Fibroblast of lung (primary cell): ENCODE results near the gene CXCR3. TPM values are rescaled to one million over a fixed set of nuclear protein-coding genes. Genes with fewer than 3 reads are reported as not detected.

Experiments used
- DNase-seq, 2 donors: peaks; one replicate each; pipeline versions ENCODE4 v3.0.0 to v3.0.0-alpha.2; 2010; ENCODE audit warnings: low read depth in 2 of 2
- H2AFZ ChIP-seq: 2 replicates; pipeline ENCODE4 v1.5.1; 2012; ENCODE audit warnings: low read length, control low read depth, inconsistent platforms
- H3K27ac ChIP-seq: 2 replicates; pipeline ENCODE4 v1.5.1; 2011; ENCODE audit warnings: low read length, control low read depth; ENCODE audit not compliant: insufficient read depth
- H3K27me3 ChIP-seq: 2 replicates; pipeline ENCODE4 v1.5.1; 2011; ENCODE audit warnings: mild to moderate bottlenecking, low read length; ENCODE audit not compliant: control insufficient read depth, insufficient read depth
- H3K36me3 ChIP-seq: 2 replicates; pipeline ENCODE4 v1.5.1; 2011; ENCODE audit warnings: low read length; ENCODE audit not compliant: control insufficient read depth, insufficient read depth
- H3K4me1 ChIP-seq: 2 replicates; pipeline ENCODE4 v1.5.1; 2011; ENCODE audit warnings: low read length; ENCODE audit not compliant: control insufficient read depth, insufficient read depth; ENCODE audit errors: extremely low read depth
- H3K4me2 ChIP-seq: 2 replicates; pipeline ENCODE4 v1.5.1; 2011; ENCODE audit warnings: low read length, control low read depth; ENCODE audit not compliant: insufficient read depth; ENCODE audit errors: extremely low read depth
- H3K4me3 ChIP-seq, 4 experiments: fragments of 200-600 bp in 1 of 4; sonication (generic) in 1 of 4; replicated peaks in 1 of 4; 2 replicates each; pipeline ENCODE4 v1.5.1; 2011 to 2016; ENCODE audit warnings: low read length in 4 of 4, low read depth in 3 of 4, mild to moderate bottlenecking in 3 of 4, control low read depth in 2 of 4, inconsistent platforms in 1 of 4, mixed read lengths in 1 of 4; ENCODE audit not compliant: insufficient read depth in 1 of 4; ENCODE audit errors: control extremely low read depth in 1 of 4
- H3K79me2 ChIP-seq: 2 replicates; pipeline ENCODE4 v1.5.1; 2012; ENCODE audit warnings: mild to moderate bottlenecking, low read length, inconsistent platforms; ENCODE audit not compliant: control insufficient read depth, insufficient read depth
- H3K9ac ChIP-seq: 2 replicates; pipeline ENCODE4 v1.5.1; 2011; ENCODE audit warnings: mild to moderate bottlenecking, low read length, control low read depth; ENCODE audit not compliant: insufficient read depth
- H3K9me3 ChIP-seq: 2 replicates; pipeline ENCODE4 v1.5.1; 2012; ENCODE audit warnings: low read depth, low read length; ENCODE audit not compliant: control insufficient read depth, insufficient read depth
- H4K20me1 ChIP-seq: 2 replicates; pipeline ENCODE4 v1.5.1; 2011; ENCODE audit warnings: low read length; ENCODE audit not compliant: control insufficient read depth, insufficient read depth; ENCODE audit errors: extremely low read depth
- EZH2 ChIP-seq: IDR thresholded peaks from 2 replicates; pipeline ENCODE4 v1.5.1; 2012; ENCODE audit warnings: low read length, control low read depth, mild to moderate bottlenecking; ENCODE audit errors: missing control alignments
- polyA plus RNA-seq, 2 donors: library from polyadenylated mRNA; depleted of rRNA in 1 of 2; stranded (reverse) in 1 of 2; unstranded in 1 of 2; fragments of >200 nt; gene quantifications; 2 replicates each; pipeline ENCODE4 v1.2.1, GENCODE V29; 2011 to 2012; ENCODE audit warnings: missing spikeins in 1 of 2
- total RNA-seq: library from RNA; depleted of rRNA; stranded (reverse); fragments of >200 nt; gene quantifications from 2 replicates; pipeline ENCODE4 v1.2.1, GENCODE V29; 2014
- TF ChIP-seq, protein P1 (sequence below), 2 donors: IDR thresholded peaks in 1 of 2; conservative IDR thresholded peaks in 1 of 2; 1 replicate in 1 of 2; 2 replicates in 1 of 2; pipeline ENCODE4 v1.5.1; 2011 to 2012; ENCODE audit warnings: low read length in 2 of 2, control low read depth in 1 of 2, inconsistent platforms in 1 of 2, low read depth in 1 of 2, mild to moderate bottlenecking in 1 of 2

Gene CXCR3
- total and polyA plus RNA-seq, 2 donors (not counting 1 experiment from before 2014, with no cell fraction given): not detected

DNA sequence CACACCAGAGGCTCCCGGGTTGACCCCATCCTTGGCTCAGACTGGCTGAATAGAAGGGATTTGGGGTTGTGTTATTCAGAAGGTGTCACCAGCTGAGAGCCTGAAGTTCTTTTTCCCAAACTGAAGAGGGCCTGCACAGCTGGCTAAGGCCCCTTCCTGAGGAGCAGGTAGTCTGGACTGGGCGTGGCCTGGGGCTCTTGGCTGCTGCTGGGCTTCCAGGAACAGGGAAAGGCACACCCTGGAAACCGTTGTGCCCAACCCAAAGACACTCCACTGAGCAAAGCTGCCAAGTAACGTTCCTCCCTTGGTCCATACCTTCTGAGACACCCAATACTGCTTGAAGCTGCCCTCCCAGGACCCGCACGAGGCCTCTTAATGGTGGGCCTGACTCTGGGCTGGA, 8.3 kb upstream of the CXCR3 start:
- Histone ChIP-seq H3K27me3 (no peaks in the 10 kb centered on the region), H3K9me3 (no peaks in the 10 kb centered on the region), H3K79me2 (no peaks in the 10 kb centered on the region), H3K36me3 (no peaks in the 10 kb centered on the region), H3K9ac (no peak overlapping the region), H3K4me3 (no peak overlapping the region), H4K20me1 (no peaks in the 10 kb centered on the region), H2AFZ (no peak overlapping the region), H3K27ac (no peak overlapping the region), H3K4me2 (no peak overlapping the region), H3K4me1 (peaks cover 3% of the 10 kb centered on the region)
- no peak for DNase-seq
- TF ChIP-seq EZH2: no peak
- TF ChIP-seq, protein P1, sequence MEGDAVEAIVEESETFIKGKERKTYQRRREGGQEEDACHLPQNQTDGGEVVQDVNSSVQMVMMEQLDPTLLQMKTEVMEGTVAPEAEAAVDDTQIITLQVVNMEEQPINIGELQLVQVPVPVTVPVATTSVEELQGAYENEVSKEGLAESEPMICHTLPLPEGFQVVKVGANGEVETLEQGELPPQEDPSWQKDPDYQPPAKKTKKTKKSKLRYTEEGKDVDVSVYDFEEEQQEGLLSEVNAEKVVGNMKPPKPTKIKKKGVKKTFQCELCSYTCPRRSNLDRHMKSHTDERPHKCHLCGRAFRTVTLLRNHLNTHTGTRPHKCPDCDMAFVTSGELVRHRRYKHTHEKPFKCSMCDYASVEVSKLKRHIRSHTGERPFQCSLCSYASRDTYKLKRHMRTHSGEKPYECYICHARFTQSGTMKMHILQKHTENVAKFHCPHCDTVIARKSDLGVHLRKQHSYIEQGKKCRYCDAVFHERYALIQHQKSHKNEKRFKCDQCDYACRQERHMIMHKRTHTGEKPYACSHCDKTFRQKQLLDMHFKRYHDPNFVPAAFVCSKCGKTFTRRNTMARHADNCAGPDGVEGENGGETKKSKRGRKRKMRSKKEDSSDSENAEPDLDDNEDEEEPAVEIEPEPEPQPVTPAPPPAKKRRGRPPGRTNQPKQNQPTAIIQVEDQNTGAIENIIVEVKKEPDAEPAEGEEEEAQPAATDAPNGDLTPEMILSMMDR (conservative IDR thresholded peaks at IDR 0.05 in 1 of 2, IDR thresholded peaks at IDR 0.05 in 1 of 2; ENCODE audit: low read depth in 1 of 2, low read length in 2 of 2): no peak

- H3K4me1 ChIP-seq: peaks cover 3% of the 10 kb centered on the region
- H3K36me3 ChIP-seq: no peaks in the 10 kb centered on the region
- H3K9ac ChIP-seq: no peak overlapping the region
- no peaks in the 10 kb centered on the region for H4K20me1 ChIP-seq
- no peak overlapping the region for H2AFZ ChIP-seq
- DNase-seq: no peak
- no peaks in the 10 kb centered on the region for H3K27me3 ChIP-seq
- no peak for TF ChIP-seq EZH2
- TF ChIP-seq, protein P1 (conservative IDR thresholded peaks at IDR 0.05 in 1 of 2, IDR thresholded peaks at IDR 0.05 in 1 of 2; ENCODE audit: low read depth in 1 of 2, low read length in 2 of 2): no peak
- H3K4me3 ChIP-seq: no peak overlapping the region
- H3K27ac ChIP-seq: no peak overlapping the region
- no peak overlapping the region for H3K4me2 ChIP-seq
- H3K79me2 ChIP-seq: no peaks in the 10 kb centered on the region
- no peaks in the 10 kb centered on the region for H3K9me3 ChIP-seq
These were observed 7.2 kb upstream of the CXCR3 start for GRCh38 chrX:71625471-71625870.

DNA sequence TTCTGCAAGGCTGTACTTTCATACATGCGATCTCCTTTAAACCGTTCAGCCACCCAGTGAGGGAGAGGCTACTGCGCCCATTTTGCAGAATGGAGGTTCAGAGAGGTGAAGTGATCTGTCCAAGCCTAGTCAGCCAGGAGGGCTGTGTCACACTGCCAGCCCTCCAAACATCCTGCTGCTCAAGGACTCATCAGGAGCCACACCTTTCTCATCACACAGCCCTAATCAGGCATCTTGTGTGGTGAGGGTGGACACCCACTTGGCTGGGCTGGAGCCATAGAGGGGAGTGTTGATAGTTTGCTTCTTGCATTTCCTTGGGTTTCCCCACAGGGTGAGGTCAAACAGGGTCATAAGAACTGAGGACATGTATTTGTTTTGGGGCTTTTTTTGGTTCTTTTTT, 5.4 kb upstream of the CXCR3 start:
- Histone ChIP-seq H3K4me2 (no peak overlapping the region), H3K36me3 (no peaks in the 10 kb centered on the region), H2AFZ (no peak overlapping the region), H3K79me2 (no peaks in the 10 kb centered on the region), H3K9ac (no peak overlapping the region), H3K4me1 (peaks cover 3% of the 10 kb centered on the region), H3K9me3 (no peaks in the 10 kb centered on the region), H3K27me3 (no peaks in the 10 kb centered on the region), H4K20me1 (no peaks in the 10 kb centered on the region), H3K27ac (no peak overlapping the region), H3K4me3 (no peak overlapping the region)
- DNase-seq: no peak
- no peak for TF ChIP-seq EZH2
- TF ChIP-seq, protein P1 (conservative IDR thresholded peaks at IDR 0.05 in 1 of 2, IDR thresholded peaks at IDR 0.05 in 1 of 2; ENCODE audit: low read depth in 1 of 2, low read length in 2 of 2): no peak
